ENCODE results near the gene PXDC1.
A peak's percentile ranks its signal among the peaks of the same experiment; 100 is the strongest.

PXDC1 gene

GRCh38 chr6:3781504-3781903, 30.0 kb upstream of the PXDC1 start:
- H3K4me3 ChIP-seq (ENCODE audit: low read depth, low read length) = no peak overlapping the region
- TF ChIP-seq CTCF (IDR thresholded peaks at IDR 0.05; ENCODE audit: borderline replicate concordance, insufficient read depth, low read depth, low read length) = no peak

GRCh38 chr6:3779574-3779849, 28.0 kb upstream of the PXDC1 start:
- H3K4me3 ChIP-seq (ENCODE audit: low read depth, low read length) = no peak overlapping the region
- no peak for TF ChIP-seq CTCF (IDR thresholded peaks at IDR 0.05; ENCODE audit: borderline replicate concordance, insufficient read depth, low read depth, low read length)

GRCh38 chr6:3778701-3779573, 27.4 kb upstream of the PXDC1 start:
- H3K4me3 ChIP-seq (ENCODE audit: low read depth, low read length) = no peak overlapping the region
- no peak for TF ChIP-seq CTCF (IDR thresholded peaks at IDR 0.05; ENCODE audit: borderline replicate concordance, insufficient read depth, low read depth, low read length)

GRCh38 chr6:3777730-3778461, 26.4 kb upstream of the PXDC1 start:
- H3K4me3 ChIP-seq (ENCODE audit: low read depth, low read length) = no peak overlapping the region

GRCh38 chr6:3776881-3777507, 25.5 kb upstream of the PXDC1 start:
- 0 out of 2 replicates have a peak, but pooled peaks have one; percentile 11 for TF ChIP-seq CTCF (IDR thresholded peaks at IDR 0.05; ENCODE audit: borderline replicate concordance, insufficient read depth, low read depth, low read length)
- no peak overlapping the region for H3K4me3 ChIP-seq (ENCODE audit: low read depth, low read length)

More at GRCh38 chr6:3777730-3778461, 26.4 kb upstream of the PXDC1 start:
- TF ChIP-seq CTCF (IDR thresholded peaks at IDR 0.05; ENCODE audit: borderline replicate concordance, insufficient read depth, low read depth, low read length) = no peak

GRCh38 chr6:3775847-3776246, 24.3 kb upstream of the PXDC1 start:
- TF ChIP-seq CTCF (IDR thresholded peaks at IDR 0.05; ENCODE audit: borderline replicate concordance, insufficient read depth, low read depth, low read length) = no peak
- no peak overlapping the region for H3K4me3 ChIP-seq (ENCODE audit: low read depth, low read length)
